H1 (cell line): Measurements from ENCODE around the gene ZBTB24. TPM values are rescaled to one million over a fixed set of nuclear protein-coding genes. Genes with fewer than 3 reads are reported as not detected.

Experiments
- CTCF ChIA-PET: fragments of 300-600 bp; sonication (Branson Sonifier 250); formaldehyde crosslinking; loops from one replicate; lab custom pipeline; 2021; ENCODE audit not compliant: partially characterized antibody; lab: Charles Lee
- POLR2A ChIA-PET: fragments of 300-600 bp; sonication (Branson Sonifier 250); formaldehyde crosslinking; loops from one replicate; lab custom pipeline; 2021; ENCODE audit warnings: inconsistent platforms; ENCODE audit not compliant: partially characterized antibody; lab: Charles Lee
- DNase-seq, 2 experiments: peaks; one replicate each; pipeline versions ENCODE4 v3.0.0 to v3.0.0-alpha.2; 2010 to 2022; ENCODE audit warnings: low spot score in 2 of 2, low read depth in 1 of 2, mixed read lengths in 1 of 2
- FAIRE-seq: peaks from 2 replicates; lab custom pipeline; 2011; peaks lifted over from hg19 to GRCh38; lab: Jason Lieb, UNC
- H2AFZ ChIP-seq: 2 replicates; pipeline ENCODE4 v1.8.1; 2012; ENCODE audit warnings: low read length, inconsistent platforms
- H2AK5ac ChIP-seq: 2 replicates; pipeline ENCODE4 v1.6.1; 2013; ENCODE audit warnings: low read depth, low read length
- H2BK120ac ChIP-seq: replicated peaks from 2 replicates; pipeline ENCODE3; 2013; ENCODE audit warnings: low read depth, low read length, inconsistent platforms
- H2BK12ac ChIP-seq: 2 replicates; pipeline ENCODE4 v1.6.1; 2013; ENCODE audit warnings: low read depth, low read length
- H2BK15ac ChIP-seq: 2 replicates; pipeline ENCODE4 v1.6.1; 2013; ENCODE audit warnings: low read length
- H2BK20ac ChIP-seq: 2 replicates; pipeline ENCODE4 v1.6.1; 2013; ENCODE audit warnings: low read length
- H2BK5ac ChIP-seq: 2 replicates; pipeline ENCODE4 v1.6.1; 2013; ENCODE audit warnings: low read depth, low read length
- H3K14ac ChIP-seq: 2 replicates; pipeline ENCODE4 v1.6.1; 2013; ENCODE audit warnings: inconsistent platforms; ENCODE audit not compliant: insufficient read length
- H3K18ac ChIP-seq: 2 replicates; pipeline ENCODE4 v1.6.1; 2013; ENCODE audit warnings: low read length; ENCODE audit errors: extremely low read depth
- H3K23ac ChIP-seq: 2 replicates; pipeline ENCODE4 v1.6.1; 2013; ENCODE audit warnings: inconsistent platforms; ENCODE audit not compliant: insufficient read length
- H3K23me2 ChIP-seq: 2 replicates; pipeline ENCODE4 v1.6.1; 2013; ENCODE audit warnings: low read depth, low read length
- H3K27ac ChIP-seq: 2 replicates; pipeline ENCODE4 v1.6.1; 2011; ENCODE audit warnings: low read depth, low read length, inconsistent platforms
- H3K27me3 ChIP-seq, 4 experiments: replicated peaks in 1 of 4; 1 replicate in 1 of 4; 2 replicates in 3 of 4; pipeline versions ENCODE4 v1.6.1 to v1.8.1; 2011 to 2013; ENCODE audit warnings: low read length in 3 of 4, mild to moderate bottlenecking in 3 of 4, inconsistent platforms in 2 of 4, mixed read lengths in 2 of 4, moderate library complexity in 1 of 4; ENCODE audit not compliant: control insufficient read depth in 3 of 4, insufficient read depth in 3 of 4; ENCODE audit errors: extremely low read depth in 1 of 4
- H3K36me3 ChIP-seq, 4 experiments: 2 replicates each; pipeline versions ENCODE4 v1.6.1 to v1.8.1; 2011 to 2013; ENCODE audit warnings: mild to moderate bottlenecking in 4 of 4, low read length in 3 of 4, moderate library complexity in 2 of 4, control low read depth in 1 of 4, inconsistent platforms in 1 of 4; ENCODE audit not compliant: insufficient read depth in 4 of 4, control insufficient read depth in 2 of 4
- H3K4ac ChIP-seq: replicated peaks from 2 replicates; pipeline ENCODE3; 2013; ENCODE audit warnings: low read length, low read depth, mixed read lengths, inconsistent platforms; ENCODE audit not compliant: insufficient read length
- H3K4me1 ChIP-seq, 4 experiments: replicated peaks in 1 of 4; 1 replicate in 1 of 4; 2 replicates in 3 of 4; pipeline versions ENCODE4 v1.6.1 to v1.8.1; 2011 to 2013; ENCODE audit warnings: low read length in 3 of 4, inconsistent platforms in 2 of 4, mixed read lengths in 1 of 4; ENCODE audit not compliant: insufficient read depth in 4 of 4, control insufficient read depth in 3 of 4
- H3K4me2 ChIP-seq, 2 experiments: 2 replicates each; pipeline versions ENCODE4 v1.6.1 to v1.8.1; 2011 to 2013; ENCODE audit warnings: low read depth in 2 of 2, low read length in 2 of 2, control low read depth in 1 of 2, inconsistent platforms in 1 of 2, mild to moderate bottlenecking in 1 of 2; ENCODE audit not compliant: insufficient read depth in 1 of 2
- H3K4me3 ChIP-seq, 4 experiments: fragments of 200-600, 300-600 bp in 1 of 4; sonication (generic), shearing (Covaris generic), sonication (Bioruptor Twin) in 1 of 4; 2 replicates each; pipeline versions ENCODE4 v1.5.1 to v1.8.1; 2011 to 2016; ENCODE audit warnings: low read length in 4 of 4, low read depth in 3 of 4, control low read depth in 2 of 4, inconsistent platforms in 2 of 4, mild to moderate bottlenecking in 2 of 4, mixed read lengths in 1 of 4, moderate library complexity in 1 of 4; ENCODE audit not compliant: insufficient read depth in 2 of 4; ENCODE audit errors: extremely low read depth in 1 of 4
- H3K56ac ChIP-seq: replicated peaks from 2 replicates; pipeline ENCODE3; 2013; ENCODE audit warnings: low read depth, mild to moderate bottlenecking, mixed read lengths, low read length, inconsistent platforms; ENCODE audit not compliant: insufficient read length
- H3K79me1 ChIP-seq: 2 replicates; pipeline ENCODE4 v1.6.1; 2013; ENCODE audit warnings: low read depth, low read length, control low read depth
- H3K79me2 ChIP-seq, 2 experiments: 2 replicates each; pipeline versions ENCODE4 v1.6.1 to v1.8.1; 2012 to 2013; ENCODE audit warnings: low read length in 2 of 2, mild to moderate bottlenecking in 2 of 2, inconsistent platforms in 1 of 2; ENCODE audit not compliant: insufficient read depth in 2 of 2, control insufficient read depth in 1 of 2
- H3K9ac ChIP-seq, 4 experiments: replicated peaks in 1 of 4; 1 replicate in 1 of 4; 2 replicates in 3 of 4; pipeline versions ENCODE4 v1.6.1 to v1.8.1; 2011 to 2013; ENCODE audit warnings: low read depth in 3 of 4, low read length in 3 of 4, control low read depth in 2 of 4, mild to moderate bottlenecking in 2 of 4, moderate library complexity in 2 of 4, inconsistent platforms in 1 of 4; ENCODE audit errors: extremely low read depth in 1 of 4
- H3K9me3 ChIP-seq, 2 experiments: 2 replicates each; pipeline versions ENCODE4 v1.6.1 to v1.8.1; 2012 to 2013; ENCODE audit warnings: mild to moderate bottlenecking in 2 of 2, moderate library complexity in 2 of 2, control low read depth in 1 of 2, inconsistent platforms in 1 of 2, low read depth in 1 of 2, low read length in 1 of 2, mixed read lengths in 1 of 2; ENCODE audit not compliant: insufficient read depth in 2 of 2
- H4K20me1 ChIP-seq, 2 experiments: replicated peaks in 1 of 2; 2 replicates each; pipeline versions ENCODE3 to v1.8.1; 2011 to 2013; ENCODE audit warnings: inconsistent platforms in 2 of 2, low read length in 2 of 2, mild to moderate bottlenecking in 1 of 2; ENCODE audit not compliant: insufficient read depth in 2 of 2, control insufficient read depth in 1 of 2
- H4K5ac ChIP-seq: 2 replicates; pipeline ENCODE4 v1.6.1; 2013; ENCODE audit warnings: low read length, low read depth, mixed read lengths, inconsistent platforms; ENCODE audit not compliant: insufficient read length
- H4K8ac ChIP-seq: 2 replicates; pipeline ENCODE4 v1.8.0; 2013; ENCODE audit warnings: mild to moderate bottlenecking, moderate library complexity, low read length, inconsistent platforms; ENCODE audit not compliant: insufficient read depth; ENCODE audit errors: extremely low read depth
- H4K91ac ChIP-seq: replicated peaks from 2 replicates; pipeline ENCODE3; 2013; ENCODE audit warnings: low read length, mixed read lengths, inconsistent platforms; ENCODE audit not compliant: insufficient read length
- ASH2L ChIP-seq: fragments of 200-600, 300-600 bp; sonication (generic); IDR thresholded peaks from one replicate; pipeline ENCODE4 v1.7.1; 2017; ENCODE audit warnings: low read length
- KDM1A ChIP-seq: fragments of 200-600, 300-600 bp; sonication (generic); IDR thresholded peaks from 2 replicates; pipeline ENCODE4 v1.7.1; 2016; ENCODE audit warnings: mild to moderate bottlenecking, low read length, borderline replicate concordance
- PHF8 ChIP-seq: fragments of 200-600 bp; sonication (generic); conservative IDR thresholded peaks from 2 replicates; pipeline ENCODE4 v1.7.1; 2012; ENCODE audit warnings: low read depth, mild to moderate bottlenecking, inconsistent platforms, low read length, moderate library complexity
- POLR2A ChIP-seq, 2 experiments: IDR thresholded peaks; 1 replicate in 1 of 2; 2 replicates in 1 of 2; pipeline ENCODE4 v1.6.1; 2011; ENCODE audit warnings: low read depth in 2 of 2, low read length in 2 of 2, mild to moderate bottlenecking in 2 of 2; ENCODE audit errors: control extremely low read depth in 1 of 2
- SP4 ChIP-seq: IDR thresholded peaks from 2 replicates; pipeline ENCODE4 v1.6.1; 2012; ENCODE audit warnings: low read length, inconsistent platforms
- SUZ12 ChIP-seq: fragments of 200-600 bp; sonication (generic); IDR thresholded peaks from 2 replicates; pipeline ENCODE4 v1.6.1; 2012; ENCODE audit warnings: mild to moderate bottlenecking, inconsistent platforms, low read length, moderate library complexity, mixed read lengths
- ZNF274 ChIP-seq: IDR thresholded peaks from 2 replicates; pipeline ENCODE4 v1.7.0; 2012; ENCODE audit warnings: low read length, borderline replicate concordance; ENCODE audit errors: extremely low read depth
- WGBS, 2 experiments: shearing (Covaris generic) in 1 of 2; methylation state at CpG; one replicate each; pipeline versions ENCODE4 v1.1.6 to v1.1.7; 2013 to 2015; ENCODE audit warnings: low lambda C conversion rate in 2 of 2, mixed read lengths in 2 of 2, inconsistent platforms in 1 of 2, low coverage in 1 of 2, missing lambda C conversion rate in 1 of 2; ENCODE audit not compliant: insufficient replicate concordance in 2 of 2, insufficient coverage in 1 of 2, insufficient read length in 1 of 2; ENCODE audit errors: extremely low coverage in 1 of 2, missing lambda C conversion rate in 1 of 2; 5-methylcytosine and 5-hydroxymethylcytosine counted together
- polyA plus RNA-seq, 7 experiments: library from polyadenylated mRNA; depleted of rRNA in 3 of 7; stranded (reverse) in 5 of 7; unstranded in 2 of 7; fragments of >200 nt in 5 of 7; fragments of 200-250 nt in 2 of 7; gene quantifications; 1 replicate in 5 of 7; 2 replicates in 1 of 7; 4 replicates in 1 of 7; pipeline versions ENCODE4 v1.2.1 to v1.2.3, GENCODE V29; 2011 to 2013; ENCODE audit warnings: missing spikeins in 2 of 7, mixed read lengths in 2 of 7
- total RNA-seq: library from RNA; stranded (reverse); fragmentation: NEBNext Ultra II Directional; extraction: Animal tissue kit (Norgen Biotek cat#: 25700); gene quantifications from 2 replicates; pipeline ENCODE4 v1.2.1, GENCODE V29; 2021
- TF ChIP-seq, protein P1 (sequence below), 3 experiments: IDR thresholded peaks; 1 replicate in 2 of 3; 2 replicates in 1 of 3; pipeline versions ENCODE4 v1.5.1 to v1.6.1; 2011; ENCODE audit warnings: low read length in 3 of 3, mild to moderate bottlenecking in 3 of 3, inconsistent platforms in 2 of 3, low read depth in 1 of 3, moderate library complexity in 1 of 3; ENCODE audit not compliant: insufficient read depth in 1 of 3; ENCODE audit errors: control extremely low read depth in 1 of 3

ZBTB24 gene
- total and polyA plus RNA-seq, 2 of the 8 experiments (the other 6 are each of a cell fraction or from before 2014, with no cell fraction given): 7.5 to 21.0 TPM

DNA sequence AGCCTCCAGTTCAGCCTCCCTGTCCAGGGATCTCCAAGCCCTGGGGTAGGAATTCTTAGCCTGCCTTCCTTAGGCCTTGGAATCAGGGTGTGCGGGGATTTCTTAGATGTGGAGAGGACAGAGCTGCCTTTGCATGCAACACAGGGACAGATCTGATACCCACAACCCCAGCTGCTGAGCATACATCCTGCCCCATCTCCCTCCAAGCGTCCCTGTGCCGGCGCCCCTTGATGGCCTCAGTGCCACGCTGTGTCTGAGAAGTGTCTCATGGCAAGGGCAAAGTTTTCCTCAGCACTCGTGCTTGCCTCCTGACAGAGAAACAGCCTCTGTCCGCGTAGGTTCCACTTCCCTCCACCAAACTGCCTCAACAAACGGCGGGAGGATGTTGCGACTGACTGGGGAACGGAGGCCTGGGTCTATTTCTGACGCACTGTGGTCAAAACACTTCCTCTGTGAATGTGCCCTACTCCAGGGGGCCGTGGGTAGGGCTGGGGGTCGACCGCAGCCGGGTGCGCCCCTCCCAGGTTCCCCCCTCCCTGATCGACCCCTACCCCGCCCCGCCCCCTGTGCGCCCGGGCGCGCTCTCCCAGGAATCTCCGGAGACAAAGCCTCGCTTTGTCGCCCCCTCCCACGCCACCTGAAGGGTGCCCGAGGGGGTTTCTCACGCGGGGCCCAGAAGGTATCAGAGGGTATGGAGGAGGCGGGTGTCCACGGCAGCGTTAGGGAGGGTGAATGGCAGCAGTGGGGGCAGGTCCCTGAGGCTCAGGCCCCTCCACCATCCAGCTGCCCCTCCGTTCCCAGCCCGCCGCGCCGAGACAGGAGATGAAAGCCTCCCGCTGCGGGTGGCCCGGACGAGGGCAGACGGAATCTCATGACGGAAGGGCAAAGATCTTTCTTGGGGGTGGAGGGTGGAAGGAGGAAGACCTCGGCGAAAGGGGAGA lies 28.3 kb downstream of the ZBTB24 start:
- peak overlapping the region; percentile 15 for H4K5ac ChIP-seq
- H3K4me3 ChIP-seq: peak overlapping the region; percentile 60 to 91 (median 84)
- H2BK12ac ChIP-seq: no peak overlapping the region
- no peak overlapping the region for H4K91ac ChIP-seq
- H3K4me1 ChIP-seq: peaks cover 4 to 17% (median 11%) of the 10 kb centered on the region in 4 experiments
- WGBS, 2 experiments: 13% methylated on average over 26 of the region's 48 CpGs; no CpG with 5 or more reads in 1 of the 2 experiments
- no peak overlapping the region; the same call in 1 of the 2 replicates for H2BK15ac ChIP-seq
- no peak overlapping the region for H3K56ac ChIP-seq
- H3K14ac ChIP-seq: no peak overlapping the region
- peak overlapping the region; percentile 16 to 71 (median 57); a peak in 6 of 7 replicates for H3K9ac ChIP-seq
- no peak for DNase-seq
- no peak overlapping the region for H2AK5ac ChIP-seq
- H2BK5ac ChIP-seq: peak overlapping the region; percentile 86; the same call in 1 of the 2 replicates
- no peak for FAIRE-seq
- H2BK20ac ChIP-seq: no peak overlapping the region
- H3K23me2 ChIP-seq: peaks cover 8% of the 10 kb centered on the region
- peaks cover 0 to 2% of the 10 kb centered on the region in 2 experiments for H4K20me1 ChIP-seq
- H3K4ac ChIP-seq: peak overlapping the region; percentile 47
- H2AFZ ChIP-seq: 0 out of 2 replicates have a peak overlapping the region, but pooled peaks have one; percentile 15
- H3K79me2 ChIP-seq: no peaks in the 10 kb centered on the region; a peak in 1 of 4 replicates
- no peak overlapping the region for H2BK120ac ChIP-seq
- ChIA-PET POLR2A (interaction anchor here (0.8 to 7.5 kb wide), 4 partner anchors 8 to 43 kb away, joined by 3 to 85 read pairs (median 6); partner anchors contain the start of genes PPIL6 and SMPD2), CTCF (interaction anchor here (0.7 to 7.5 kb wide), 4 partner anchors 12 to 598 kb away, joined by 3 to 63 read pairs (median 5); partner anchors contain the start of genes PPIL6 and SMPD2)
- H3K27me3 ChIP-seq: no peaks in the 10 kb centered on the region
- no peaks in the 10 kb centered on the region for H3K9me3 ChIP-seq
- H3K4me2 ChIP-seq: peak overlapping the region; percentile 86 to 87
- H3K27ac ChIP-seq: no peak overlapping the region
- peaks cover 0 to 16% (median 8%) of the 10 kb centered on the region in 4 experiments; a peak in 5 of 8 replicates for H3K36me3 ChIP-seq
- peak overlapping the region; percentile 49 for H3K18ac ChIP-seq
- H3K79me1 ChIP-seq: no peaks in the 10 kb centered on the region; the same call in 1 of the 2 replicates
- no peak overlapping the region for H3K23ac ChIP-seq
- peak overlapping the region; percentile 62 for H4K8ac ChIP-seq
- TF ChIP-seq KDM1A (0 out of 2 replicates have a peak, but pooled peaks have one; percentile 17), SUZ12 (no peak), ASH2L (peak; percentile 59), POLR2A (IDR thresholded peaks at IDR 0.05; ENCODE audit: control extremely low read depth in 1 of 2, low read depth in 2 of 2, low read length in 2 of 2) (no peak), PHF8 (0 out of 2 replicates have a peak, but pooled peaks have one; percentile 1), ZNF274 (no peak), SP4 (no peak)
- TF ChIP-seq, protein P1, sequence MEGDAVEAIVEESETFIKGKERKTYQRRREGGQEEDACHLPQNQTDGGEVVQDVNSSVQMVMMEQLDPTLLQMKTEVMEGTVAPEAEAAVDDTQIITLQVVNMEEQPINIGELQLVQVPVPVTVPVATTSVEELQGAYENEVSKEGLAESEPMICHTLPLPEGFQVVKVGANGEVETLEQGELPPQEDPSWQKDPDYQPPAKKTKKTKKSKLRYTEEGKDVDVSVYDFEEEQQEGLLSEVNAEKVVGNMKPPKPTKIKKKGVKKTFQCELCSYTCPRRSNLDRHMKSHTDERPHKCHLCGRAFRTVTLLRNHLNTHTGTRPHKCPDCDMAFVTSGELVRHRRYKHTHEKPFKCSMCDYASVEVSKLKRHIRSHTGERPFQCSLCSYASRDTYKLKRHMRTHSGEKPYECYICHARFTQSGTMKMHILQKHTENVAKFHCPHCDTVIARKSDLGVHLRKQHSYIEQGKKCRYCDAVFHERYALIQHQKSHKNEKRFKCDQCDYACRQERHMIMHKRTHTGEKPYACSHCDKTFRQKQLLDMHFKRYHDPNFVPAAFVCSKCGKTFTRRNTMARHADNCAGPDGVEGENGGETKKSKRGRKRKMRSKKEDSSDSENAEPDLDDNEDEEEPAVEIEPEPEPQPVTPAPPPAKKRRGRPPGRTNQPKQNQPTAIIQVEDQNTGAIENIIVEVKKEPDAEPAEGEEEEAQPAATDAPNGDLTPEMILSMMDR (IDR thresholded peaks at IDR 0.05; ENCODE audit: control extremely low read depth in 1 of 3, insufficient read depth in 1 of 3, low read depth in 1 of 3, low read length in 3 of 3): no peak
